Stimulated activated CD4-positive, alpha-beta T cell treated with anti-CD3 and anti-CD28 coated beads, Interleukin-4, amount 100 ng/mL, for 1 hour (primary cell): ENCODE data around the gene DNMT3L.
"Not testable (repeated sequence)": the region's sequence is repeated elsewhere in the genome, so short reads cannot be mapped to it uniquely, and the experiment has no call there.

Experiments
- DNase-seq: peaks from one replicate; pipeline ENCODE4 v3.0.0-alpha.2; 2020

DNMT3L gene

GRCh38 chr21:44294391-44295162 lies 32.9 kb upstream of the DNMT3L start:
- no peak for DNase-seq

DNA sequence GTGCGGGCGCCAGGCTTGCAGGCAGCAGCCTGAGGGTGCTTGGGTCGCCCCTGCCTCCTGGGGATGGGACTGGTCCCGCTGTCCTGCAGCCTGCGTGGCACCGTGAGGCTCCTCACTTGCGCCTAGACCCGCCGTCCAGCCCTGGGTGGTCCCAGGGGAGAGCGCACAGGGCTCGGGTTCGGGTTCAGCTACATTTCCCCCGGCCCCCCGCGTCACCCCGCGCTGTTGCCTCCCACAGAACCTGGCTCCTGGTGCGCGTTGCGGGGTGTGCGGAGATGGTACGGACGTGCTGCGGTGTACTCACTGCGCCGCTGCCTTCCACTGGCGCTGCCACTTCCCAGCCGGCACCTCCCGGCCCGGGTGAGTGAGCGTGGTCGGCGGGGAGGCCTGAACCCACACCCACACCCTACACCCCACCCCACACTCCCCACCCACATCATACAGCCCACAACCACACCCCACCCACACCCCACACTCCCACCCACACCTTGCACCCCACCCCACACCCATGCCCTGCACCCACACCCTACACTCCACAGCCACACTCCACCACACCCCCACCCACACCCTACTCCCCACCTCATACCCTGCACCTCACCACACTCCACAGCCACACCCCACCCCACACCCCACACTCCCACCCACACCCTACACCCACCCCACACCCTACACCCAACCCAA lies 32.0 kb upstream of the DNMT3L start:
- no peak for DNase-seq

DNA sequence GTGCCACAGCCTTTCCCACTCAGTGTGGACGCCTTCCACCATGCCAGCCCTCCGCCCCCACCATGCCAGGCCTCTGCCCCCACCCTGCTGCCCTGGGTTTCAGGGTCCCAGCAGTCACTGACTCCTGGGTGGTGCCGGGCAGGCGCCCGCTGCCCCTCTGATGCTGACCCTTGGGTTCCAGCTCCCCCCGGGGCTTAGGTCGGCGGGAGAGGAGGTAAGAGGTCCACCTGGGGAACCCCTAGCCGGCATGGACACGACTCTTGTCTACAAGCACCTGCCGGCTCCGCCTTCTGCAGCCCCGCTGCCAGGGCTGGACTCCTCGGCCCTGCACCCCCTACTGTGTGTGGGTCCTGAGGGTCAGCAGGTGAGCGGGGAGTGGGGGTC lies 31.1 kb upstream of the DNMT3L start:
- no peak for DNase-seq

DNA sequence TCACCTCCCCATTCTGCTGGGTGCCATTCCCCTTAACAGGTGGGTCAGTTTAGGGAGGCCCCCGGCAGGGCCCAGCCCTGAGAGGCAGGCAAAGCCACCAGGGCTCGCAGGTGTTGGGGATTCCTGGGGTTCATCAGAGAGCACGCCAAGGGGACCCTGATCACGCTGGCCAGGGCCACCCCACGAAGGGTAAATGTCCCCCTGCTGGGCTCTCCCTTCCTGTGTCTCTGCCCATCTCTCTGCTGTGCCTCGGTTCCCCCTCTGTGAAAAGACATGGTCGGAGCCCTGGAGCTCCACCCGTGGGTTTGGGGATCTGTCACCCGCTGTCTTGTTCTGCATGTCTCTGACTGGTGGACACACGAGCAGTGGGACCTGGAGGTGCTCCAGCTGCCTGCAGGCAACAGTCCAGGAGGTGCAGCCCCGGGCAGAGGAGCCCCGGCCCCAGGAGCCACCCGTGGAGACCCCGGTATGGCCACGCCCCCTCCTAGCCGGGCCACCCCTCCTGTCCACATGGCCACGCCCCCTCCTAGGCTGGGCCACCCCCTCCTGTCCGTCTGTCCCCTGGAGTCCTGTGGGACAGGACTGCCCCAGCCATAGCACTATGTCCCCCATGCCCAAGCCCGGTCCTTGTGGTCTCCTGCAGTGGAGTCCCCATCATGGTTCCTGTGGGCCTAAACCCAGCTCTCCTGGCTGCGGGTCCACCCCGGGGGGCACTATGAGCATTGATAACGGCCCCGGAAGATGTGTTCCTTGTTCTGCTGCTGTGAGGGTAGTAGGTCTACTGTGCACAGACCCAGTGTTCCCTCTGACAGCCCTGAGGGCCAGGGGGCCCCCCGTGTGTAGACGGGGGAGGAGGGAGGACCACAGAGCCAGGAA lies 30.5 kb upstream of the DNMT3L start:
- DNase-seq, result no peak

GRCh38 chr21:44291078-44291935 lies 29.6 kb upstream of the DNMT3L start:
- DNase-seq, result no peak

GRCh38 chr21:44290327-44291077 lies 28.8 kb upstream of the DNMT3L start:
- no peak for DNase-seq

GRCh38 chr21:44289381-44290010 lies 27.8 kb upstream of the DNMT3L start:
- no peak for DNase-seq

DNA sequence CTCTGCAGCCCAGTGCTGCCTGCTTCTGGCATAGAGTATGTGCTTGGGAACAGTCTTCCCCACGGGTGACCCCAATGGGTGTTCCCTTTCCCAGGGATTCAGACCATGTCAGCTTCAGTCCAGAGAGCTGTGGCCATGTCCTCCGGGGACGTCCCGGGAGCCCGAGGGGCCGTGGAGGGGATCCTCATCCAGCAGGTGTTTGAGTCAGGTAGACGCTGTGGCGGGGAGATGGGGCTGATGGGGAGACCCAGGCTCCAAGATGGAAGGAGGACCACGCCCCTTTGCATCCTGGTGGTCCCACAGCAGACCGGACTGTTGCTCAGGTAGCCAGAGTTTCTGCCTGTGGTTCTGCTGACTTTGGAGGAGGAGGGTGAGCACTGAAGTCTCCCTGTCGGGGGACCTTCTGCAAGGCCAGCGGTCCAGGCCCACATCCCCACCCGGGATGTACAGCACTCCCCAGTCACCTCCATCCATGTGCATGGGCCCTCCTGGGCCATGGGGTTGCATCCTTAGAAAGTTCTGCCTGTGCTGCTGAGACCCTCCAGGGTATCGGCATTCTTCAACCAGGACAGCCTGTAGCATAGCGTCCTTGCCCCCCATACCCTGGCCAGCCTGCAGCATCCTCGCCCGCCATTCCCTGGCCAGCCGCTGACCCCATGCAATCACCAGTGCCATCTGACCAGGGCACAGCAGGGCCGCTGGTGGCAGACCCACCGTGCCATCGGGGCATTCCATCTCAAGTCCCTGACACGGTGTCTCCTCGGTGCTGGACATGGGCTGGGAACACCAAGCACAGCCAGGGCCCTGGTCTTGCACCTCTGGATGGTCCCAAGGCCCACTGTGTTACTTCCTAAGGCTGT lies 26.8 kb upstream of the DNMT3L start:
- DNase-seq, result no peak

- no peak for DNase-seq
These were observed 25.3 kb upstream of the DNMT3L start for GRCh38 chr21:44286716-44287632.

GRCh38 chr21:44286086-44286715 lies 24.5 kb upstream of the DNMT3L start:
- no peak for DNase-seq

GRCh38 chr21:44285138-44285992 lies 23.7 kb upstream of the DNMT3L start, which contains the start of gene AIRE:
Gene AIRE (plus strand): TSS chr21:44285876. CDS start chr21:44286007, 131 bp downstream.
- no peak for DNase-seq

DNA sequence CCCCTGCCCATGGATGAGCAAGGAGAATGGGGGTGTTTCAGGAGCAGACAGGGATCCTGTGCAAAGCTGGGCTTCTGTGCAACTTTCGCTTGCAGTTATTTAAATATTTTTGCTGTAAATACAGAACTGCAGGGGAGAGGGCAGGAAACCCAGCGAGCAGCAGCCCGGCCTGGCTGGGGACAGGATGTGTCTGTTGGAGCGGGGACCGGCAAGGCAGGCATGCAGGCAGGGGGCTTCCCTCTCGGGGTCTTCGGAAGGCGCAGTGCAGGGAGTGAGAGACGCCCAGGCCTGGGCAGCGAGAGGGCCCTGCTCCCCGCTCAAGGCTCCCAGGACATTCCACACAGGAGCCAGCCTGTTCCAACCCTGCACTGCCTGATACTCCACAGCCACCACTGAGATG lies 22.3 kb upstream of the DNMT3L start:
- DNase-seq, result no peak

DNA sequence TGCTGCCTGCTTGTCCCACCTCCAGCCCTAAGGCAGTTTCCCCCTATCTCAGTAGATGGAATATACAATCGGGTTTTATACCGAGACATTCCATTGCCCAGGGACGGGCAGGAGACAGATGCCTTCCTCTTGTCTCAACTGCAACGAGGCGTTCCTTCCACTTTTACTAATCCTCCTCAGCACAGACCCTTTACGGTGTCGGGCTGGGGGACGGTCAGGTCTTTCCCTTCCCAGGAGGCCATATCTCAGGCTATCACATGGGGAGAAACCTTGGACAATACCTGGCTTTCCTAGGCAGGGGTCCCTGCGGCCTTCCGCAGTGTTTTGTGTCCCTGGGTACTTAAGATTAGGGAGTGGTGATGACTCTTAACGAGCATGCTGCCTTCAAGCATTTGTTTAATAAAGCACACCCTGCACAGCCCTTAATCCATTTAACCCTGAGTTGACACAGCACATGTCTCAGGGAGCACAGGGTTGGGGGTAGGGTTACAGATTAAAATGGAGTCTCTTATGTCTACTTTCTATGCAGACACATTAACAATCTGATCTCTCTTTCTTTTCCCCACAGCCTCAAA lies 21.6 kb upstream of the DNMT3L start:
- not testable (repeated sequence) for DNase-seq

DNA sequence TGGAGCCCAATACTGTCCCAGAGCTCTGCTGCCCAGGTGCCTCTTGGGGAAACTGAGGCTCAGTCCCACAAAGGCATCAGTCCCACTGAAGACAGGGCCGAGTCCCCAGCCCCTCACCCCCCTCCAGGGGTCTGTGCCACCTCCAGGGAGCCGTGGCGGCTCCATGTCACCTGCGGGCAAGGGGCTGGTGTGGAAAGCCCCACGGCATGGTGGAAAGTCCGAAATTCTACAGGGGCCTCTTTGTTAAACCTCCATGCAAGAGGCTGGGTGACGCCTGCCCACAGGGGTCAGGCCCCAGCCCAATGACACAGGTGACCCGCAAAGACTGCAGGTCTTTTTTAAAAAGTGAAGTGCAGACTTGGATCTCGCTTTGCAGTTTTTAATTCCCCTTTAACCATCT lies 20.7 kb upstream of the DNMT3L start:
- no peak for DNase-seq

- DNase-seq, result no peak
These were observed 20.1 kb upstream of the DNMT3L start for GRCh38 chr21:44281801-44282200.

DNA sequence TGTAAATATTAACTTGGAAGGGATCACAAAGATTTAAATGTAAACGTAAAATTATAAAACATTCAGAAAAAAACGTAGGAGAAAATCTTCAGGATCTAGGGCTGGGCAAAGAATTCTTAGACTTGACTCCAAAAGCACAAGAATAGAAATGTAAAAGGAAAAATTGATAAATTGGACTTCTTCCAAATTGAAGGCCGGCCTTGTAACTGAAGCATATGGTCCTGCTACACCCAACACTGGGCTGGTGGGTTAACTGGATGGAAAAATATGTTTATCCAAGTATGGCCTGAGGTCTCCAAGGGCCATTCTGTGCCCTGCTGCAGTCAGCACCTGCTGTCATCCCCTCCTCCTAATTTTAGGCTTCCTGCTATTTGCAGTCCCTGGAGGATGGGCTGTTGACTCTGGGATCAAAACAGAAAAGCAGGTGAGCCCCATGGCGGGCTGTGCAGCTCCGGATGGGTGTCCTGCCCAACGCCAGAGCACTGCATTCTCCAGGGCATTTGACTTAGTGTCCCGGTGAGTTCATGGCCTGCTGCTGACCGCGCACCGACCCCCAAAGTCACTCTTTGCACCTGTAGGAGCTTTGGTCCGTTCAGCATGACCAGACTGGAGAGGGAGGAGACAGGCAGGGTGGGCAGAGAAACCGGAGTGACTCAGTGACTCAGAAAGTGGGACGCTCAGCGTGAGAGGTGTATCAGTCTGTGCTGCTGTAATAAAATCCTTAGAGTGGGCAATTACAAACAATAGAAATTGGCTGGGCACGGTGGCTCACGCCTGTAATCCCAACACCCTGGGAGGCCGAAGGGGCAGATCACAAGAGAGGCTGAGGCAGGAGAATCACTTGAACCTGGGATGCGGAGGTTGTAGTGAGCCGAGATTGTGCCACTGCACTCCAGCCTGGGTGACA lies 17.9 kb upstream of the DNMT3L start:
- no peak for DNase-seq
